ENCODE results near the gene PRF1. TPM values are rescaled to one million over a fixed set of nuclear protein-coding genes. Genes with fewer than 3 reads are reported as not detected.
"Not testable (repeated sequence)": the region's sequence is repeated elsewhere in the genome, so short reads cannot be mapped to it uniquely, and the experiment has no call there.

The PRF1 gene
- total and polyA plus RNA-seq, 8 donors: 2.6 to 15.0 (median 4.5) TPM

- no peak overlapping the region for H3K27ac ChIP-seq
- no peak for TF ChIP-seq CTCF (IDR thresholded peaks at IDR 0.05)
- intact Hi-C loops (cut with DNase I): no loop called here
- H3K4me3 ChIP-seq: no peak overlapping the region
- H3K4me1 ChIP-seq: peaks cover 0 to 3% of the 10 kb centered on the region in 2 donors
- no peaks in the 10 kb centered on the region for H3K36me3 ChIP-seq
- no peaks in the 10 kb centered on the region for H3K27me3 ChIP-seq
- no peak for DNase-seq
- peak; percentile 19 for ATAC-seq
- H3K9me3 ChIP-seq: peaks cover 0 to 20% of the 10 kb centered on the region in 2 donors
Measured at GRCh38 chr10:70649526-70649925, 47.0 kb upstream of the PRF1 start.

GRCh38 chr10:70648427-70648826, 45.9 kb upstream of the PRF1 start:
- ATAC-seq (no peak), DNase-seq (no peak)
- no peak for TF ChIP-seq CTCF (IDR thresholded peaks at IDR 0.05)
- Histone ChIP-seq H3K36me3 (no peaks in the 10 kb centered on the region), H3K27ac (no peak overlapping the region), H3K4me3 (no peak overlapping the region), H3K4me1 (no peaks in the 10 kb centered on the region), H3K9me3 (peaks cover 0 to 20% of the 10 kb centered on the region in 2 donors), H3K27me3 (no peaks in the 10 kb centered on the region)
- intact Hi-C loops (cut with DNase I): no loop called here

- H3K4me3 ChIP-seq: no peak overlapping the region
- no peaks in the 10 kb centered on the region for H3K4me1 ChIP-seq
- ATAC-seq: no peak
- H3K9me3 ChIP-seq: peaks cover 0 to 20% of the 10 kb centered on the region in 2 donors
- no peaks in the 10 kb centered on the region for H3K36me3 ChIP-seq
- no peaks in the 10 kb centered on the region for H3K27me3 ChIP-seq
- H3K27ac ChIP-seq: no peak overlapping the region
- no peak for DNase-seq
- intact Hi-C loops (cut with DNase I): no loop called here
- TF ChIP-seq CTCF (IDR thresholded peaks at IDR 0.05): no peak
Measured at GRCh38 chr10:70647086-70647485, 44.5 kb upstream of the PRF1 start.

- H3K4me3 ChIP-seq; H3K36me3 ChIP-seq; ATAC-seq; H3K4me1 ChIP-seq; H3K27me3 ChIP-seq; DNase-seq; H3K27ac ChIP-seq; intact Hi-C loops (cut with DNase I): not testable (repeated sequence)
- peaks cover 0 to 14% of the 10 kb centered on the region in 2 donors for H3K9me3 ChIP-seq
Measured at GRCh38 chr10:70644959-70645358, 42.4 kb upstream of the PRF1 start.

GRCh38 chr10:70643272-70643671, 40.7 kb upstream of the PRF1 start:
- DNase-seq; H3K27me3 ChIP-seq; H3K4me3 ChIP-seq; H3K9me3 ChIP-seq; H3K4me1 ChIP-seq; ATAC-seq; H3K27ac ChIP-seq; H3K36me3 ChIP-seq; intact Hi-C loops (cut with DNase I): not testable (repeated sequence)

- H3K27me3 ChIP-seq; H3K4me1 ChIP-seq; intact Hi-C loops (cut with DNase I); H3K36me3 ChIP-seq; H3K27ac ChIP-seq; DNase-seq; H3K4me3 ChIP-seq; ATAC-seq; H3K9me3 ChIP-seq: not testable (repeated sequence)
Measured at GRCh38 chr10:70639640-70640383, 37.3 kb upstream of the PRF1 start.

- DNase-seq; H3K9me3 ChIP-seq; intact Hi-C loops (cut with DNase I); H3K4me1 ChIP-seq; H3K4me3 ChIP-seq; H3K27ac ChIP-seq; H3K36me3 ChIP-seq; ATAC-seq; H3K27me3 ChIP-seq: not testable (repeated sequence)
Measured at GRCh38 chr10:70634515-70634914, 32.0 kb upstream of the PRF1 start.

Measured in left lung (tissue), 10 donors.